ENCODE results near the gene PRDX3.
"Not testable (repeated sequence)": the region's sequence is repeated elsewhere in the genome, so short reads cannot be mapped to it uniquely, and the experiment has no call there.

Gene PRDX3

GRCh38 chr10:119205894-119206602 is 27.4 kb upstream of the PRDX3 start:
- DNase-seq = no peak

GRCh38 chr10:119203006-119203405 is 24.4 kb upstream of the PRDX3 start:
- no peak for DNase-seq

GRCh38 chr10:119201233-119201632 is 22.6 kb upstream of the PRDX3 start:
- no peak for DNase-seq

- DNase-seq = peak; percentile 43
Observed at GRCh38 chr10:119199231-119199992, 20.8 kb upstream of the PRDX3 start.

- DNase-seq = no peak
Observed at GRCh38 chr10:119198438-119198837, 19.8 kb upstream of the PRDX3 start.

- no peak for DNase-seq
Observed at GRCh38 chr10:119197921-119198320, 19.3 kb upstream of the PRDX3 start.

GRCh38 chr10:119191881-119192280 is 13.3 kb upstream of the PRDX3 start:
- DNase-seq = no peak

GRCh38 chr10:119190954-119191785 is 12.6 kb upstream of the PRDX3 start:
- no peak for DNase-seq

GRCh38 chr10:119190353-119190752 is 11.7 kb upstream of the PRDX3 start:
- no peak for DNase-seq

GRCh38 chr10:119189811-119190282 is 11.2 kb upstream of the PRDX3 start:
- DNase-seq = no peak

- DNase-seq = no peak
Observed at GRCh38 chr10:119183664-119184412, 5.2 kb upstream of the PRDX3 start.

GRCh38 chr10:119180850-119181400 is 2.3 kb upstream of the PRDX3 start:
- DNase-seq = not testable (repeated sequence)

GRCh38 chr10:119177708-119178371 is 772 bp downstream of the PRDX3 start:
- DNase-seq = no peak

GRCh38 chr10:119176166-119176565 is 2.4 kb downstream of the PRDX3 start:
- no peak for DNase-seq

GRCh38 chr10:119174109-119174508 is 4.5 kb downstream of the PRDX3 start:
- no peak for DNase-seq

- no peak for DNase-seq
Observed at GRCh38 chr10:119167041-119167440, 11.6 kb downstream of the PRDX3 start.

GRCh38 chr10:119166564-119166963 is 12.0 kb downstream of the PRDX3 start:
- no peak for DNase-seq

- DNase-seq = no peak
Observed at GRCh38 chr10:119166118-119166500, 12.5 kb downstream of the PRDX3 start.

- peak; percentile 36 for DNase-seq
Observed at GRCh38 chr10:119165171-119166117, 13.2 kb downstream of the PRDX3 start, which contains the start of gene SFXN4. TSS of gene SFXN4 (minus strand) at chr10:119165714. CDS start at chr10:119165647, 67 bp downstream.

GRCh38 chr10:119162452-119163092 is 16.0 kb downstream of the PRDX3 start:
- DNase-seq = no peak

Data from NCI-H1092 treated with DMSO at 0.1 percent for 48 hours (cell line).